ENCODE data around the gene PCNT.
"Not testable (repeated sequence)": the region's sequence is repeated elsewhere in the genome, so short reads cannot be mapped to it uniquely, and the experiment has no call there.

Gene PCNT

DNA sequence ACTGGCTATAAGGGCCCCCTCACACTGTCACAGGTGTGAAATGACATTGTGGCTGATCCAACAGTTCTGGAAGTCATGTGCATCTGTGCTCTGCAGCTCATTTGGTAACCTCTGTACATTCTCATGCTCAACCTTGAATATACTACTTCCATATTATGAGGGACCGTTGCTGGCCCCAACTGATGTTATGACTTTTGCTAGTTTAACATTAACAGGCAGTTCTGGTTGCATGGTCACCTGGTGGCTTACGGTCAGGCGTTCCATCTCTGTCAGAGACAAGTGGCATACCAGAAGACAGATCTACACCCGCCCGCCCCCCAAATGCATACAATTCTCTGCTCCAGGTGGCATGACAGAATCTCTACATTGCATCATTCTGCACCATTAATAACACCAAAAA is 128.8 kb downstream of the PCNT start:
- no peak for DNase-seq (ENCODE audit: low read depth)

DNA sequence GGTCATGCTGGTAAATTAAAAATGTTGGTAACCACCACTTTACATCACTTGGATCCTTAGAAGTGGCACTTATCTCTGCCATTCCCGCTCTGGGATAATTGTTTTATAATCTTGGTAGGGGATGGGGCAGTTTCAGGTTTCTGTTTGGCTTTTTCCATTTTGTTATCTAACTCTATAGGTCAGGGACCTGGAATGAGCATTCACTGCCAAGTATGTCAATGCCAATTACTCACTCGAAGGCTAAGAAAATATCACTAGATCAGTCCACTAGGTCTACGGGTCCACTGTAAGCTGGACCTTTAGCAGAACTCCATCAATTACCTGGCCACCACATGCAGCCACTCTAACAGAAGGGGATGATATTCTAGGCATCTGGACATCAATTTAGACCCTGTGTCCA is 130.2 kb downstream of the PCNT start:
- no peak for DNase-seq (ENCODE audit: low read depth)

DNA sequence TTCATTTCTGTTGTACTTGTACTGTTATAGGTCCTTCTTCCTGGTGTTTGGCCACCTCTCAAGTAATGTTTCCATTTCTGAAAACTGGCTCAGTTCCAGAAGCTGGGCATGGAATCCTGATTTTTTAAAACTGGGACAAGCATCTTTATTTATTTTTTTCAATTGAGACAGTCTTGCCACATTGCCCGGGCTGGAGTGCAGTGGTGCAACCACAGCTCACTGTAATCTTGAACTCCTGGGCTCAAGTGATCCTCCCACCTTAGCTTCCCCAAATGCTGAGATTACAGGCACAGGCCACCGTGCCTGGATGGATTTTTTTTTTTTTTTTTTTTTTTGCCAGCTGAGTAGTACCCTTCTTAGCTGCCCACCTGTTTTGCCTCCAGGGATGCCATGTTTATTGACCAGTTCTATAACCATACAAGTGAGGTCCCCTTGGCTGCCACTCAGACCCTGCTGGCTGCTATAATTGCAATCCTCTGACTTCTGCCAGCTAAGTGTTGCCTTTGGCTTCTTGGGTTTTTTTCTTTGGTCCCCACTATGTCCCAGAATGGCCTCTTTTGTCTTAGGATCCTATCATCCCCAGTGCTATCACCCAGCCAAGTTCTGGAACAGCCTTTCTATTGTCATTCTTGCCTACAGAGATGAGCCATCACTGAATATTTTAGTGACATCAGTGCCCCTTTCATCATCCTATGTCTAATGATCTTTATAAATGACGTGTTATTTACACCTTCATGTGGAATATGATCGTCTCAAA is 130.9 kb downstream of the PCNT start:
- DNase-seq (ENCODE audit: low read depth): no peak

DNA sequence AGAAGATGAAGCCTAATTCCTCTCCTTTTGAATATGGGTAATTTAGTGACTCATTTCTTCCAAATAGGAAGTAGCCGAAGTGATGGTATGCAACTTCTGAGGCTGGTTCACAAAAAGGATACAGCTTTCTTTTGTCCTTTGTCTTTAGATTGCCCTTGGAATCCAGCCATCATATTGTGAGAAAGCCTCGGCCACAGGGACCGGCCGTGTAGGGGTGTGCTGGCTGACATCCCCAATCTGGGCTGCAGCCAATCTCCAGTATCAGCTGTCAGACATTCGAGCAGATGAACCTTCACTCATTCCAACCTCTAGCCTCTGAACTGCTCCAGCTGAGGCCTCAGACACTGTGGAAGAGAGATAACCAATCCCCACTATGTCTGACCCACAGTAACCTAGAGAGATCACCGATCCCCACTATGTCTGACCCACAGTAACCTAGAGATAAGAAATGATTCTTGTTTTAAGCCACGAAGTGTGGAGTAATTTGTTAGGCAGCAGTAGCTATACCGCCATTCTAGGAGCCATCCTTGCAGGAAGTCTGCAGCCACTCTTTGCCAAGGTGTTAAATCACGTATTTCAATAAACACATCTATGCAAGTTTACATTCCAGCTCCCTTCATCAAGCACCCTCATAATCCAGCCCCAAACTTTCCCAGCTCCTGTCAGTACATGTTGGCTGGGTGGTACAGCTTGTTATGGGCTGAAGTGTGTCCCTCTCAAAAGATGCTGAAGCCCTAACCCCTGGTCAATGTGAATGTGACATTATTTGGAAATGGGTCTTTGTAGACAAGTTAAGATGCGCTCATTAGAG is 131.8 kb downstream of the PCNT start:
- no peak for DNase-seq (ENCODE audit: low read depth)

DNA sequence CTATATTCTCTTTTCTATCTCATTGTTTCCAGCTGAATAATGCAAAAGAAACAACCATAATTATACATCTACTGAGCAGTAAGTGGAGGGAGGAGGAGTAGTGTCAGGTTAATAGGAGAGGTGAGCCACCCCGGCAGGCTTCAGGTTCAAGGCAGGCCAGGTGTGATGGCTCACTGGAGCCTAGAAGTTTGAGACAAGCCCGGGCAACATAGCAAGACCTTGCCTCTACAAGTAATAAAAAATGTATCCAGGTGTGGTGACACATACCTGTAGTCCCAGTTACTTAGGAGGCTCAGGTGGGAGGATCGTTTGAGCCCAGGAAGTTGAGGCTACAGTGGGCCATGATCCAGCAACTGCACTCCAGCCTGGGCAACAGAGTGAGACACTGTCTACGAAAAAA is 132.8 kb downstream of the PCNT start:
- no peak for DNase-seq (ENCODE audit: low read depth)

DNA sequence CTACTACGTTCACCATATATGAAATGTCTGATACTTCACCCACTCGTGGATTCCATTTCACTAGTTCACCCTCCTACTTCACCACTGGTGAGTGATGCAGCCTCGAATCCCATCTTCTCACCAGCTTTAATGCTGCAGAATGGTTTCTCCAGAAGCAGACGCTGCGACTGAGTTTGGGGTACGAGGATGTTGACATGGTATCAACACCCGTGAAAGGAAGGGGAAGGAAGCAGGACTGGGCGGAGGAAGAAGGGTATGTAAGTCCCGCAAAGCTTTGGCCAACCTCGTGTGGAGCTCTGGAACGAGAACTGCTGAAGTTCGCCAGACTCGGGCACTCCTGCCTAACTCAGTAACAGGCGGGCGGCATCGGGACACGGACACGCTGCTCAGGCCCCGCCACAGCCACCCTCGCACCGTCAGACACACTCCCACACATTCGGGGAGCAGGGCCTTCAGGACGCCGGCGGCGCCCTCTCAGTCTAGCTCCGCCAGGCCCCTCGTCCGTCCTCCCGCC is 133.9 kb downstream of the PCNT start:
- no peak for DNase-seq (ENCODE audit: low read depth)

DNA sequence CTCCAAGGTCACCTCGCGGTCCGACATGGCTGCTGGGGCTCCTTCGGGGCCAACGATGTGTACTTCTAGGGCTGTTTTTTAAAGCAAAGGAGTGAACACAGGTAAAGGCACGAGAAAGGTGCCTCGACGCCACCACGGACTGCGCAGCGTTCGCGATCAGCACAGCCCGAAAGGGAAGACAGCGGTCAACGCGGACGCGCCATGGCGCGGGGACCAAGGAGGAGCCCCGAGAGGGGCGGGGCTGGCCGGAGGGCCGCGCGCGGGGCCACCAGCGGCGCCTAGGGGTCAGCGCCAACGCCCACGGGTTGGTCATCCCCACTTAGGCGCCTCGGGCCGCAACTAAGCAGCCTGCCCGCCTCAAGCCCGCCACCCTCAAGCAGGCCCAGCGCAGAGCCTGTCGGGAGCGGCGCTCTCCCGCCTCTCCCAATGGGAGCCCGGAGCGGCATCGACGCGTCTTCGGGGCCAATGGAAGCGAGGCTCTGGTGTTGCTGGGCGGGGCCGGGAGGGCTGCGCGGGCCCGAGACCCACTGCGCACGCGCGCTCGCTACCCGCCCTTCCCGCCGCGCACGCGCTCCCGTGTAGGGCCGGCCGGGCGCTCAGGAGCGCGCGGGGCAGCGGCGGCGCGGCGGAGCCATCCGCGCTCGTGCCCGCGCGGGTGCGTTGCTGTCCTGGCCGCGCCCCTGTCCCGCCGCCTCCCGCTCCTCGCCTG is 134.5 kb downstream of the PCNT start, which contains the start of gene DIP2A:
TSS of gene DIP2A (plus strand) at position 577 of the 709 bp plus-strand sequence. CDS start 241 bp downstream, outside the sequence.
- DNase-seq (ENCODE audit: low read depth): peak; percentile 91

DNA sequence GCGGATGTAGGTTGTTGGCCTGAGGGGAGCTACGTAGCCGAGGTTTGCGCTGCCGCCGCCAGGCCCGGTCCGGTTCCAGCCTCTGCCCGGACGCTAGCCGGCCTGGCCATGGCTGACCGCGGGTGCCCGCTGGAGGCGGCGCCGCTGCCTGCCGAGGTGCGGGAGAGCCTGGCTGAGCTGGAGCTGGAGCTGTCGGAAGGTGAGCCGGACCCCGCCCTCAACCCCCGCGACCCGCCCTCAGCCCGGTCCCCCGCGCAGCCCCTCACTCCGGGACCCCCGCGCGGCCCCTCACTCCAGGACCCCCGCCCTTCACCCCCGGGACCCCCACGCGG is 135.0 kb downstream of the PCNT start:
- DNase-seq (ENCODE audit: low read depth): no peak

DNA sequence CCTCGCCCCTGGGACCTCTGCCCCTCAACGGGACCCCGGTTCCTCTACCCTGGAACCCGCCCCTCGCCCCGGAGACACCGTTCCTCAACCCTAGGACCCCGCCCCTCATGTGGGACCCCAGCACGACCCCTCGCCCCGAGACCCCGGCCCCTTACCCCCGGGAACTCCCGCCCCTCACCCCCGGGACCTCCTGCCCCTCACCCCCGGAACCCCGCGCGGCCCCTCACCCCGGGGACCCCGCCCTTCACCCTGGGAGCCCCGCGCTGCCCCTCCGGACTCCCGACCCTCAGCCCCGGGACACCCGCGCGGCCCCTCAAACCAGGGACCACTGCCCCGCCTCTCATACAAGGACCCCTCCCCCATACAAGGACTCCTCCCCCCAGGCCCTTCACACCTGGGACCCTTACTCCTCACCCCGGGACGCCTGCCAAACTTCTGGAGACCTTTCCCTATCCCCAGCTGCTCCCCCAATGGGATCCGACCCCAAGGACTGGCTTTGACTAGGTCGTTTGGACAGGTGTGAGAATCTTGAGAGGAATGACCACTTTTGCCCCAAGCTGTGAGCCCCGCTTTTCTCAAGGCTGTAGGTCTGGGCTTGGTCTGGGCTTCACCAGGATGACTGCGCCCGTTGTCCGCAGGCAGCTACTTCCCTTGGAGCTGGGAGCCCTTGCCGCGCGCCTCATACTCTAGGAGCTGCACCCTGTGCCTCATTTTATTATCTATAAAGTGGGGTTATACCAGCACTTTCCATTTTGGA is 135.6 kb downstream of the PCNT start:
- peak; percentile 4 for DNase-seq (ENCODE audit: low read depth)

DNA sequence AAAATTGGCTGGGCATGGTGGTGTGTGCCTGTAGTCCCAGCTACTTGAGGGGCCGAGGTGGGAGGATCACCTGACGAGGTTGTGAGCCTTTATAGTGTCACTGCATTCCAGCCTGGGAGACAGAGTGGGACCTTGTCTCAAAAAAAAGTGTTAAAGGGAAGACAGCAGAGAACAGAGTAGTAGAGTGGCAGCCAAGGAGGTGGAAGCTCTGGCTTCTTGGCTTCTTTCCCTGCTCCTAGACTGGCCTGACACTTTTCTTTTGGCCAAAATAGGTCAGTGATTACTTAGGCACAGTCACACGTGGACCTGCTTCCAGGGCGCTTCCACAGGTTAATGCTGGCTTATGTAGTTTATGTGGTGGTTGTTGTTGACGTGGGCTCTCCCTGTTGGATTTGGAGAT is 138.0 kb downstream of the PCNT start:
- DNase-seq (ENCODE audit: low read depth): no peak

DNA sequence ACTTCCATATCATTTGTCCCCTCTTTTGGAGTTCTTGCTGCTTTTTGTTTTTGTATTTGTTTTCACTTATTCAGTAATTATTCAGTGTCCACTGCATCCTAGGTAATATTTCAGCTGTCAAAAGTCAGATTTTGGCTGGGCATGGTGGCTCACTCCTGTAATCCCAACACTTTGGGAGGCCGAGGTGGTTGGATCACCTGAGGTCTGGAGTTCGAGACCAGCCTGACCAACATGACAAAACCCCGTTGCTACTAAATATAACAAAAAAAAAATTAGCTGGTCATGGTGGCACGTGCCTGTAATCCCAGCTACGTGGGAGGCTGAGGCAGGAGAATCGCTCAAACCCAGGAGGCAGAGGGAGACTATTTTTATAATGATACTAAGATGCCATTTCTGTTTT is 141.2 kb downstream of the PCNT start:
- not testable (repeated sequence) for DNase-seq (ENCODE audit: low read depth)

DNA sequence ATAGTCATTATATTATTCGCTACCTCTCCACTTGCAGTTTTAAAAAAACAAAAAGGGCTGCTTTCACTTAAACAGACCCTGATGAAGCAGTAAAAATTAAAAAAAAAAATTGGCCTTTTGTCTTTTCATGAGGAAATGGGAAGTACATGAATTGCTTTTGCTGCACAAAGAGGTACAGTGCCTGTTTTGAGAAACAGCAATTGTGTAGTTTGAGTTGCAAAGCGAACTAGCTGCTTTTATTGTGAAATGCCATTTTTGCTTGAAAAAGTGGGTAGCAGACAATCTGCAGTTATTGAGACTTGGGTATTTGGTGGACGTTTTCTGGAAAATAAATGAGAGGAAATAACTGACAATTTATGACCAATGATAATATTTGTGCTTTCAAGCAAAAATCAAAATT is 141.7 kb downstream of the PCNT start:
- DNase-seq (ENCODE audit: low read depth): no peak

DNA sequence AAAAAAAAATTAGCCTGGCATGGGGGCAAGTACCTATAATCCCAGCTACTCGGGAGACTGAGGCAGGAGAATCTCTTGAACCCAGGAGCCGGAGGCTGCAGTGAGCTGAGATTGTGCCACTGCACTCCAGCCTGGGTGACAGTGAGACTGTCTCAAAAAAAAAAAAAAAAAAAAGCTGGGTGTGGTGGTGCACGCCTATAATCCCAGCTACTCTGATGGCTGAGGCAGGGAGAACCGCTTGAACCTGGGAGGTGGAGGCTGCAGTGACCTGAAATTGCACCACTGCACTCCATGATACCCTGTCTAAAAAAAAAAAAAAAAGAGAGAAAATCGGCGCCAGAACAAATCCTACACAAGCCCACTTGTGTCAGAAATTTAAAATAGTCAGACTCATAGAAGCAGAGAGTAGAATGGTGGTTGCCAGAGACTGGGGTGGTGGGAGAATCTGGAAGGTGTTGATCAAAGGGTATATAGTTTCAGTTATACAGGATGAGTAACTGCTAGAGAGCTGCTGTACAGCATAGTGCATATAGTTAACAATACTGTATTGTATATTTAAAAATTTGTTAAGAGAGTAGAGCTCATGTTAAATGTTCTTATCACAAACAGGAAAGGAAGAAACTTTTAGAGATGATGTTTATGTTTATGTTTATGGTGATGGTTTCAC is 144.3 kb downstream of the PCNT start:
- DNase-seq (ENCODE audit: low read depth): no peak

DNA sequence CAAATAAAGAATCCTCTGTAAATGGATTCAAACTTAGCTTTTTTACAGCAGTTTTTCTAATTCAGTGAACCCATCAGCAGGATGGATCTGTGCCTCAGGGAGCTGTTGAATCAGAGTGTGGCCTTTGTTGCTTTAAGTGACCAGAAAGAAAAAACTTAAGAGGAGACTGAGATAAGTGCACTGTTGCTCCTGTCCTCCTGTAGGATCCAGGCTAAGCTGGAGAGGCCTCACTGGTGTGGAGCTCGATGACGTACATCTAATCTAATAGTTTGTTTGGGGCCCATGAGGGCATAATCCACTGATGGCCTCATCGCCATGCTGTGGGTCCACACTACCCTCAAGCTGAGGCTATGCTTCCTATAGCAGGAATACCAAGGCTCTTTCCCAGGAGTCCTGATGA is 145.3 kb downstream of the PCNT start:
- no peak for DNase-seq (ENCODE audit: low read depth)

DNA sequence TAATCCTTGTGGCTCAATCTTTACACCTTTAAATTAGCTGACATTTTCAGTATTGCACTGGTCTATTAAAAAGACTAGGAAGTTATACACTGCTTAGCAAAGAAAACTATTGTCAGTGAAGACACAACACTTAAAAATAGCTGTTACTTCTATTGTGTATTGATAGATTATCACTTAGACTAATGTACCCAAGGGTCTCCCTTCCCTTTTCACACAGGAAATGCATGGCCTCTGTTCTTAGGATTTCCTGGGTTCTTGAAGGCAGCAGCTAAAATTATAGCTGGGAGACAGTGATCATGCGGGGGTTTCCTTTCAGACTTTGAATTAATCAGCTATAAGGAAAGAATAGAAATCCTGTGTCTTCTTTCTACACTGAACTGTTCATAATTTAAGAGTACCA is 147.6 kb downstream of the PCNT start:
- no peak for DNase-seq (ENCODE audit: low read depth)

DNA sequence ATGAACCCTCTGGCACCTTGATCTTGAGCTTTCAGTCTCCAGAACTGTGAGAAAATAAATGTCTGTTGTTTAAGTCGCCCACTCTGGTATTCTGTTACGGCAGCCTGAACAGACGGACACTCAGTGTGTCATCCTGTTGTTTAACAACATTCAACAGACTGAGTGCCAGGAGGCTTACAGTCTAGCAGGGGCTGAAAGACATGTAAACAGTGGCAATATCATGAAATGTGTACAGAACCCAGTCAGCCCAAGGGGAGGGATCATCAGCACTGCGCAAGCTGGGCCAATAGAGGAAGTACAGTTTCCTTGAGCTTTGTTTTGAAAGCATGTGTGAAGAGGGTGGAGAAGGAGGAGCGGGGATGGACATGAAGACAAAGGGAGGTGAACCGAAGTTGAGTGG is 148.3 kb downstream of the PCNT start:
- no peak for DNase-seq (ENCODE audit: low read depth)

DNA sequence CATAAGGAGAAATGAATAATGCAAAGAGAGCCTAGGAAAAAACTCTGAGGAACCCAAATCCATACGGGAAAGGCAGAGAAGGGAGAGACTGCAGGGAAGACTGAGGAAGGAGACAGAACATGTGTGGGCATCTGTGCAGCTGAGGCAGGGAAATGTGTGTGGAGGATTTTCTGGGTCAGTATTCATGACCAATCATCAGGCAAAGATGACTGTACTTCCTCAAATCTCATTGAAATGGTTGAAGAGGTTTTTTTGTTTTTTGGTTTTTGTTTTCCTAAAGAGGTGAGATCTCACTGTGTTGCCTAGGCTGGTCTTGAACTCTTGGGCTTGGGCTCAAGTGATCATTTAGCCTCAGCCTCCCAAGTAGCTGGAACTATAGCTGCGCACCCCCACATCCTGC is 150.4 kb downstream of the PCNT start:
- DNase-seq (ENCODE audit: low read depth): no peak

DNA sequence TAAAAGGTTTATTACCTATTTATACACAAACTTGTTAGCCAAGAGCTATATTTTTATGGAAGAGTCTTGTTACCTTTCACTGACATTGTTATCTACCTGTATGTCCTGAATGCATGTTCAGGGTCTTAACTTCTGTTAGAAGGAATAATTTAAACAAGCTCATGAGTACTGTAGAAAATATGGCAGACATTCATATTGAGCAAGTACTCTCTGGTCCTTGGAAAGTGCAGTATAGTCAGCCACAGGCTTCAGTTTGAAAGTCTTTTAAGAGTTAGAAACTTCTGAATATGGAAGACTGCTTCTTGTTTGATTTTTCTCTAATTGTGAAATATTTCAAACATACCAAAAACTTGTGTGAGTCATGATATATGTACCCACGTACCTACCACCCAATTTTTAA is 151.3 kb downstream of the PCNT start:
- no peak for DNase-seq (ENCODE audit: low read depth)

DNA sequence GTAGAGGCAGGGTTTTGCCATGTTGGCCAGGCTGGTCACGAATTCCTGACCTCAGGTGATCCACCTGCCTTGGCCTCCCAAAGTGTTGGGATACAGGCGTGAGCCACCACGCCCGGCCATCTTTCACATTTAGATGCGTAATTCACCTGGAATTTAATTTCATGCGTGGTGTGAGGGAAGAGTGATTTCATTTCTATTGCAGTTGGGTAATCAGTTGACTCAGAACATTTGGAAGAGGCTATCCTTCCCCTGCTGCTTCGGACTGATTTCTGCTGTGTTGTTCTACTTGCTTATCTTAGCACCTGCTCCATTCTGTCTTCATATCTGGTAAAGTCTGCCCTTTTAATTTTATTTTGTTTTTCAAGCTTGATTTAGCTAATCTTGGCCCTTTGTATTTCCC is 153.8 kb downstream of the PCNT start:
- no peak for DNase-seq (ENCODE audit: low read depth)

DNA sequence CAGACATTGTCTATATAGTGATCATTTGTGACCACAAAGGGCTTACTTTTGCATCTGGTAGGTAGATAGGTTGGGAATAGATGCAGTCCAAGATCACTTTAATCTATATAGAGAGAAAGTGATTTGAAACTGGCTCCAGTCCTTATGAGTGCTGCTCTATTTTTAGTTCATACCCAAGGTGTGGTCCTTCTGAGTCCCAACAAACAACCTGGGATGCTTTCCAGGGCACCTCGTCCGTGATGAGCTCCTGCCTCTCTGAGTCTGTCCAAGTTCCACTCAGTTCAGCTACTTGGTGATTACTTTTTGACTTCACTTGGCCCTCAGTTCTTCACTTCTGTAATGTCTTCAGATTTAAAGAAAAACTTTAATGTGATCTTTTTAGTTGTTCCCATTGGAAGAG is 155.0 kb downstream of the PCNT start:
- no peak for DNase-seq (ENCODE audit: low read depth)

DNA sequence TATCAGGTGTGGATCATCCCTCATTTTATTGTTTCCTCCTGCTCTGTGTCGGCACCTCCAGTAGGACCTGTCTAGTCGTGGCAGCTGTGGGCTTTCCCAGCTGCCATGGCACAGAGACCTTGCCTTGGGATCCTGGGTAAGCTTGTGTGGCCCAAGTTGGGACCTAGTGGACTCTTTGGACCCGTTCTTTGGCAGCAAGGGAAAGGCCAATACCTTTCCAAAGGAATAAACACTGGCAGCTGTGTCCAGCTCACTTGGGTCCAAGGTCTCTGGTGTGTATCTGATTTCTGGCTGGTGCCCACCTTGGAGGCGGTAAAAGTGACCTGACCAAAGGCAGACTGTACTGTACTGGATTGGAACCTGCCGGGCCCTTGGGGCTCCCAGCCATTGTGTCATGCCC is 156.5 kb downstream of the PCNT start:
- no peak for DNase-seq (ENCODE audit: low read depth)

All from T follicular helper cell (primary cell).